22Rv1 (cell line): ENCODE measurements around the gene CFLAR.

Experiments used
- CTCF ChIP-seq: fragments of 450-650 bp; IDR thresholded peaks from 2 replicates; pipeline ENCODE4 v1.5.1; 2017; ENCODE audit warnings: mild to moderate bottlenecking
- ZFX ChIP-seq: fragments of 450-650 bp; IDR thresholded peaks from 2 replicates; pipeline ENCODE4 v1.6.1; 2017; ENCODE audit warnings: antibody characterized with exemption, borderline replicate concordance

- no peak for TF ChIP-seq CTCF
- TF ChIP-seq ZFX, result no peak
Observed at GRCh38 chr2:201110615-201111014, 5.3 kb upstream of the CFLAR start.
